Upper lobe of left lung (tissue), 6 donors: ENCODE data around the gene REC114. TPM values are rescaled to one million over a fixed set of nuclear protein-coding genes. Genes with fewer than 3 reads are reported as not detected.
"Not testable (repeated sequence)": the region's sequence is repeated elsewhere in the genome, so short reads cannot be mapped to it uniquely, and the experiment has no call there.

Experiments
- ATAC-seq, 2 donors: fragments of 200-7000 bp; cut with Tn5 transposase; one replicate each; pipeline ENCODE4 v1.9.1; 2022; ENCODE audit warnings: mild to moderate bottlenecking in 2 of 2, moderate library complexity in 2 of 2; ENCODE audit not compliant: low FRiP score in 2 of 2
- DNase-seq, 2 donors: peaks; one replicate each; pipeline ENCODE4 v3.0.0-alpha.2; 2019 to 2020
- H3K27ac ChIP-seq, 4 donors: fragments of 200-600 bp; sonication (generic); one replicate each; pipeline ENCODE4 v1.5.1; 2016 to 2019
- H3K27me3 ChIP-seq, 4 donors: fragments of 200-600 bp; sonication (generic); one replicate each; pipeline ENCODE4 v1.5.1; 2017 to 2019
- H3K36me3 ChIP-seq, 4 donors: fragments of 200-600 bp; sonication (generic); one replicate each; pipeline ENCODE4 v1.5.1; 2016 to 2019
- H3K4me1 ChIP-seq, 4 donors: fragments of 200-600 bp; sonication (generic); one replicate each; pipeline ENCODE4 v1.5.1; 2018 to 2019
- H3K4me3 ChIP-seq, 4 donors: fragments of 200-600 bp; sonication (generic); one replicate each; pipeline ENCODE4 v1.5.1; 2017 to 2019; ENCODE audit warnings: mild to moderate bottlenecking in 2 of 4, moderate library complexity in 1 of 4
- H3K9me3 ChIP-seq, 4 donors: fragments of 200-600 bp; sonication (generic); one replicate each; pipeline ENCODE4 v1.5.1; 2018 to 2019
- CTCF ChIP-seq, 6 experiments: fragments of 450-650 bp in 4 of 6; fragments of 200-600 bp in 2 of 6; sonication (generic) in 2 of 6; IDR thresholded peaks; one replicate each; pipeline ENCODE4 v1.5.1; 2016 to 2019; ENCODE audit warnings: antibody characterized with exemption in 6 of 6
- EP300 ChIP-seq, 4 donors: sonication (generic); formaldehyde crosslinking; IDR thresholded peaks; one replicate each; pipeline ENCODE4 v1.5.1; 2017; ENCODE audit warnings: antibody characterized with exemption in 4 of 4, control low read depth in 2 of 4
- POLR2A ChIP-seq, 4 donors: fragments of 450-650 bp; IDR thresholded peaks; one replicate each; pipeline ENCODE4 v1.5.1; 2016 to 2017; ENCODE audit warnings: antibody characterized with exemption in 4 of 4, mild to moderate bottlenecking in 2 of 4
- POLR2AphosphoS5 ChIP-seq, 2 donors: sonication (generic); formaldehyde crosslinking; IDR thresholded peaks; one replicate each; pipeline ENCODE4 v1.5.1; 2017; ENCODE audit warnings: antibody characterized with exemption in 2 of 2
- WGBS, 2 donors: methylation state at CpG; one replicate each; pipeline ENCODE4 v1.1.5; 2017 to 2018; 5-methylcytosine and 5-hydroxymethylcytosine counted together
- total RNA-seq, 6 donors: library from RNA; depleted of rRNA in 4 of 6; stranded (reverse); fragments of >200 nt in 4 of 6; gene quantifications; one replicate each; pipeline versions ENCODE4 v1.1.0 to v1.2.1, GENCODE V29; 2016 to 2021
- donor health status: DM: no; HTN: no; CAD: no; lungs with moderate emphysema.
- donor health status: DM: no; HTN: yes; CAD: no; lungs with severe emphysema.

REC114 gene
- total RNA-seq, 6 donors from 2014 or later: not detected

- TF ChIP-seq POLR2AphosphoS5 (IDR thresholded peaks at IDR 0.05): no peak
- no peak for TF ChIP-seq POLR2A (IDR thresholded peaks at IDR 0.05)
- TF ChIP-seq CTCF (IDR thresholded peaks at IDR 0.05): no peak
- TF ChIP-seq EP300 (IDR thresholded peaks at IDR 0.05): no peak
- no peak for ATAC-seq
- H3K27me3 ChIP-seq: no peaks in the 10 kb centered on the region
- no peaks in the 10 kb centered on the region for H3K9me3 ChIP-seq
- DNase-seq: no peak
- no peaks in the 10 kb centered on the region for H3K36me3 ChIP-seq
- no peak overlapping the region for H3K4me3 ChIP-seq
- 85 to 88% methylated on average over 3 to 4 of the region's 4 CpGs for WGBS, 2 donors
- no peak overlapping the region for H3K27ac ChIP-seq
- no peaks in the 10 kb centered on the region for H3K4me1 ChIP-seq
Observed at GRCh38 chr15:73398861-73399260, 44.1 kb upstream of the REC114 start.

GRCh38 chr15:73400222-73400621 is 42.7 kb upstream of the REC114 start:
- not testable (repeated sequence) for H3K4me1 ChIP-seq, DNase-seq, H3K9me3 ChIP-seq, H3K27me3 ChIP-seq, ATAC-seq, H3K4me3 ChIP-seq, H3K27ac ChIP-seq, H3K36me3 ChIP-seq
- 60 to 69% methylated on average over 6 of the region's 6 CpGs for WGBS, 2 donors

- Histone ChIP-seq H3K9me3 (no peaks in the 10 kb centered on the region), H3K27ac (no peak overlapping the region), H3K4me3 (no peak overlapping the region), H3K4me1 (no peaks in the 10 kb centered on the region), H3K36me3 (no peaks in the 10 kb centered on the region), H3K27me3 (no peaks in the 10 kb centered on the region)
- ATAC-seq: no peak
- DNase-seq: no peak
- TF ChIP-seq POLR2AphosphoS5 (IDR thresholded peaks at IDR 0.05) (no peak), POLR2A (IDR thresholded peaks at IDR 0.05) (no peak), CTCF (IDR thresholded peaks at IDR 0.05) (no peak), EP300 (IDR thresholded peaks at IDR 0.05) (no peak)
Observed at GRCh38 chr15:73403171-73403570, 39.8 kb upstream of the REC114 start.

GRCh38 chr15:73414876-73415275 is 28.1 kb upstream of the REC114 start:
- Histone ChIP-seq H3K4me1 (no peaks in the 10 kb centered on the region), H3K4me3 (no peak overlapping the region), H3K27me3 (no peaks in the 10 kb centered on the region), H3K27ac (no peak overlapping the region), H3K36me3 (no peaks in the 10 kb centered on the region), H3K9me3 (no peaks in the 10 kb centered on the region)
- 54 to 79% methylated on average over 2 to 3 of the region's 3 CpGs for WGBS, 2 donors
- ATAC-seq (no peak), DNase-seq (no peak)
- TF ChIP-seq POLR2AphosphoS5 (IDR thresholded peaks at IDR 0.05) (no peak), CTCF (IDR thresholded peaks at IDR 0.05) (no peak), EP300 (IDR thresholded peaks at IDR 0.05) (no peak), POLR2A (IDR thresholded peaks at IDR 0.05) (no peak)

GRCh38 chr15:73424506-73424905 is 18.5 kb upstream of the REC114 start:
- H3K9me3 ChIP-seq: no peaks in the 10 kb centered on the region
- ATAC-seq: no peak
- no peak overlapping the region for H3K27ac ChIP-seq
- 85 to 88% methylated on average over 1 of the region's 1 CpG for WGBS, 2 donors
- no peaks in the 10 kb centered on the region for H3K27me3 ChIP-seq
- no peaks in the 10 kb centered on the region for H3K4me1 ChIP-seq
- DNase-seq: no peak
- no peaks in the 10 kb centered on the region for H3K36me3 ChIP-seq
- TF ChIP-seq POLR2A (IDR thresholded peaks at IDR 0.05): no peak
- TF ChIP-seq POLR2AphosphoS5 (IDR thresholded peaks at IDR 0.05): no peak
- TF ChIP-seq EP300 (IDR thresholded peaks at IDR 0.05): no peak
- TF ChIP-seq CTCF (IDR thresholded peaks at IDR 0.05): no peak
- H3K4me3 ChIP-seq: no peak overlapping the region
